Gastroesophageal sphincter (tissue), 4 donors: ENCODE data around the gene HOXB6. TPM values are rescaled to one million over a fixed set of nuclear protein-coding genes. Genes with fewer than 3 reads are reported as not detected.

Experiments
- ATAC-seq: fragments of 150-250 bp; one replicate; pipeline ENCODE4 v1.9.1; 2016; ENCODE audit warnings: mild to moderate bottlenecking, moderate library complexity
- H3K27ac ChIP-seq, 4 donors: fragments of 200-600 bp; sonication (generic) in 3 of 4; 1 replicate in 3 of 4; 2 replicates in 1 of 4; pipeline ENCODE4 v1.5.1; 2016 to 2019
- H3K27me3 ChIP-seq: fragments of 200-600 bp; sonication (generic); one replicate; pipeline ENCODE4 v1.5.1; 2019
- H3K36me3 ChIP-seq, 2 donors: fragments of 200-600 bp; sonication (generic); one replicate each; pipeline ENCODE4 v1.5.1; 2019; ENCODE audit warnings: control low read depth in 1 of 2
- H3K4me1 ChIP-seq, 3 donors: fragments of 200-600 bp; sonication (generic); 1 replicate in 2 of 3; 2 replicates in 1 of 3; pipeline ENCODE4 v1.5.1; 2016 to 2019; ENCODE audit warnings: control low read depth in 2 of 3
- H3K4me3 ChIP-seq, 2 donors: fragments of 200-600 bp; sonication (generic); one replicate each; pipeline ENCODE4 v1.5.1; 2019; ENCODE audit warnings: mild to moderate bottlenecking in 1 of 2, moderate library complexity in 1 of 2
- H3K9me3 ChIP-seq, 3 donors: fragments of 200-600 bp; sonication (generic); one replicate each; pipeline ENCODE4 v1.5.1; 2017 to 2019; ENCODE audit warnings: control low read depth in 2 of 3
- EP300 ChIP-seq: sonication (generic); formaldehyde crosslinking; IDR thresholded peaks from one replicate; pipeline ENCODE4 v1.6.1; 2017; ENCODE audit warnings: antibody characterized with exemption, mild to moderate bottlenecking
- POLR2A ChIP-seq, 2 donors: fragments of 450-650 bp; IDR thresholded peaks; one replicate each; pipeline ENCODE4 v1.6.1; 2017; ENCODE audit warnings: antibody characterized with exemption in 2 of 2, mild to moderate bottlenecking in 2 of 2, moderate library complexity in 1 of 2
- POLR2AphosphoS5 ChIP-seq: sonication (generic); formaldehyde crosslinking; IDR thresholded peaks from one replicate; pipeline ENCODE4 v1.6.1; 2017; ENCODE audit warnings: antibody characterized with exemption
- WGBS, 2 donors: methylation state at CpG; one replicate each; pipeline ENCODE4 v1.1.5; 2018; ENCODE audit warnings: low coverage in 1 of 2; 5-methylcytosine and 5-hydroxymethylcytosine counted together
- total RNA-seq, 4 donors: library from RNA; depleted of rRNA; stranded (reverse); fragments of >200 nt; gene quantifications; one replicate each; pipeline ENCODE4 v1.1.0, GENCODE V29; 2016
- TF ChIP-seq, protein P1 (sequence below), 4 experiments: fragments of 200-600 bp in 2 of 4; fragments of 450-650 bp in 2 of 4; sonication (generic) in 1 of 4; IDR thresholded peaks; one replicate each; pipeline ENCODE4 v1.5.1; 2017 to 2019; ENCODE audit warnings: antibody characterized with exemption in 4 of 4, mild to moderate bottlenecking in 2 of 4, moderate library complexity in 2 of 4

The HOXB6 gene
- total RNA-seq, 4 donors from 2014 or later = 4.9 to 40.1 (median 5.1) TPM

DNA sequence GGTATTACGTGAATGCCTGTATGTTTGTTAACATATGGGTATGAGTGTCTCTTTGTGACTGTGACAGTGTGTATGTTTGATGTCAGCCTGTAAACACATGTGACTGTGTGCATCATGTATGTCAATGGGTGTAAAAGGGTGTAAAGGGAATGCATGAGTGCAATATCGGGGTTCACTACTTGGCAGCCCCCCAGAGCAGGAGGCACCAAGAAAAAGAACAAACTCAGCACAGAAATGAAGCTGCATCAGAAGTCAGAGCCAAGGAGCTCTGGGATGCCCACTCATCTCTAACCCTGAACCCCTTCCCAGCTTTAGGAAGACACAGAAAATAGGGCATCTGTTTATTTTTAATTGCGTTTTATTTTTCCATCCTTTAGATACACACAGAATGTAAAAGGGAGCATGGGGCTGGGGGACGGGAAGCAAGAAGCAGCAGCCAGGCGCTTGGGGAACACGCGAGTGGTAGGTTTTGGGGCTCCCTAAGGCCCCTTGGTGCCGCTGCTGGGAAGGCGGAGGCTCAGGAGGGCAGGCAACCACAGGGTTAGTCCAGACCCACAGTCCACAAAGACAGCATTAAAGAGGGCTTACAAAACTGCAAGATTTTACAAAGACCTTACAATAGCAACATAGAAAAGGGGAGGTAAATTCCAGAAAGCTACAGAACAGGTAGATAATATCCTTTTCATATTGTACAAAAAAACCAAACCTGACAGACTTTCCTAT, 2.3 kb upstream of the HOXB6 start:
- ATAC-seq = no peak
- Histone ChIP-seq H3K4me1 (peaks cover 0 to 45% (median 11%) of the 10 kb centered on the region in 3 donors), H3K27me3 (peaks cover 100% of the 10 kb centered on the region), H3K9me3 (no peaks in the 10 kb centered on the region), H3K36me3 (no peaks in the 10 kb centered on the region), H3K27ac (no peak overlapping the region), H3K4me3 (no peak overlapping the region)
- WGBS, 2 donors = 34 to 48% methylated on average over 9 of the region's 9 CpGs
- TF ChIP-seq, protein P1, sequence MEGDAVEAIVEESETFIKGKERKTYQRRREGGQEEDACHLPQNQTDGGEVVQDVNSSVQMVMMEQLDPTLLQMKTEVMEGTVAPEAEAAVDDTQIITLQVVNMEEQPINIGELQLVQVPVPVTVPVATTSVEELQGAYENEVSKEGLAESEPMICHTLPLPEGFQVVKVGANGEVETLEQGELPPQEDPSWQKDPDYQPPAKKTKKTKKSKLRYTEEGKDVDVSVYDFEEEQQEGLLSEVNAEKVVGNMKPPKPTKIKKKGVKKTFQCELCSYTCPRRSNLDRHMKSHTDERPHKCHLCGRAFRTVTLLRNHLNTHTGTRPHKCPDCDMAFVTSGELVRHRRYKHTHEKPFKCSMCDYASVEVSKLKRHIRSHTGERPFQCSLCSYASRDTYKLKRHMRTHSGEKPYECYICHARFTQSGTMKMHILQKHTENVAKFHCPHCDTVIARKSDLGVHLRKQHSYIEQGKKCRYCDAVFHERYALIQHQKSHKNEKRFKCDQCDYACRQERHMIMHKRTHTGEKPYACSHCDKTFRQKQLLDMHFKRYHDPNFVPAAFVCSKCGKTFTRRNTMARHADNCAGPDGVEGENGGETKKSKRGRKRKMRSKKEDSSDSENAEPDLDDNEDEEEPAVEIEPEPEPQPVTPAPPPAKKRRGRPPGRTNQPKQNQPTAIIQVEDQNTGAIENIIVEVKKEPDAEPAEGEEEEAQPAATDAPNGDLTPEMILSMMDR (IDR thresholded peaks at IDR 0.05) = no peak
- no peak for TF ChIP-seq POLR2A (IDR thresholded peaks at IDR 0.05)
- no peak for TF ChIP-seq EP300
- no peak for TF ChIP-seq POLR2AphosphoS5

DNA sequence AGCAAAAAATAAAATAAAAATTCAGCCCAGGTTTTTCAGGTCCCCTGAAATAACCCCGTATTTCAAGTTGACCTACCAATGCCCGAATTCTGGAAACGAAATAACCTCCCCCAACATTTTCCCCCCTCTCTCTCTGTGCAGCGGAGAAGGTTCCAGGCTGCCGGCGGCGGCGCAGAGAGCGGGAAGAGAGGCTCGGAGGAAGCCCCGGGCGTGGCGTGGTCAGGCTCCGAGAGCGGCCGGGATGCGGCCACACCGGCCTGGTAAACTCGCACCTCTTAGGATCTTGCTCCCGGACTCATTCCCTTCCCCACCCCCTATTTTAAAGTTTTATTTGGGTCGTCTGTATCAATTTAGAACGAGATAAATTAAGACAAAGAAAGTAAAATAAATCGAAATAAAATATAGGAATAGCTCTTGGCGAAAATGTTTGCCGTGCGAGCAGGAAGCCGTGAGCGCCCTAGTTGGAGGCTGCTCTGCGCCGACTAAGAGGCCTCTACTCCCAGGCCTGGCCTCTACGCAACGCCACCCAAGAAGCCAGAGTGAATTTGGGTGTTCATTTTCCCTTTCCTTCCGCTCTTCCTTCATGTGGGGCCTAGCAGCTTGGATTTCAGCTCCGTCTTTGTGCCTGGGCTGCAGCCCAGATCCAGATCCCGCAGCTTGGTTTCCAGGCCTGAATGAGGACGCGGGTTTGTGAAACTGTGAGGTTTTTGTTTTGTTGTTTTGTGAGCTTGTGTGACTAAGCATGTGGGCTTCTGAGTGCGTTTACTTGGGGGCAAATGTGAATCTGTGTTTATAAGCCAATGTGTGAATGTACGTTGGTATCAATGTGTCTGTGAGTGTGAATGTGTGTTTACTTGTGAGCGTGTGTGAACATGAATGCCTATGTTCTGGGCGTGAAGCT, 1.5 kb upstream of the HOXB6 start:
- 31 to 37% methylated on average over 19 to 37 of the region's 41 CpGs for WGBS, 2 donors
- Histone ChIP-seq H3K9me3 (no peaks in the 10 kb centered on the region), H3K27ac (no peak overlapping the region), H3K36me3 (no peaks in the 10 kb centered on the region), H3K4me1 (peaks cover 0 to 42% (median 11%) of the 10 kb centered on the region in 3 donors), H3K27me3 (peaks cover 100% of the 10 kb centered on the region), H3K4me3 (no peak overlapping the region)
- no peak for ATAC-seq
- TF ChIP-seq, protein P1 (IDR thresholded peaks at IDR 0.05) = no peak
- TF ChIP-seq EP300 (no peak), POLR2A (IDR thresholded peaks at IDR 0.05) (no peak), POLR2AphosphoS5 (no peak)

DNA sequence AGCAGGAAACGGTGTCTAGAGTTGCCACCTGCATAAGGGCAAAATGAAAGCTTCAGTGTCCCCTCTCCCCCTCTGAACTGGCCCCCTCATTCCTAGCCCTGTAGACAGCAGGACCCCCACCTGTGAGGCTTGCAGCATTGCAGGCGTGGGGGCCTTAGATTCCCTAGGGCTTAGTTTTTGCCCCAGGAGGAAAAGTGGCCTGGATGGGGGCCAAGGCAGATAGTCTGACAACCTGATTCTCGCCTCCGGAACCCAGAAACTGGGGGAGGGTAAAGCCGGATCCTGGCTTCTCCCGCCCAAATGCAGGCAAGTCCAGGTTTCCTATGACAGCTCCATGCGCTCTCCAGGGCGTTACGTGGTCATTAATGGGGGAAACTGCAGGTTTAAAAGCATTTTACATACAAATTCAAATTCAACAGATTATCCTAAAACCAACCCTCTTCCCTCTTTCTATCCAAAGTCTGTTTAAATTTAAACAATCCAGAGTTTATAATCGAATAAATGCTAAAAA, 678 bp upstream of the HOXB6 start:
- Histone ChIP-seq H3K4me1 (peaks cover 0 to 35% (median 9%) of the 10 kb centered on the region in 3 donors), H3K9me3 (no peaks in the 10 kb centered on the region), H3K36me3 (no peaks in the 10 kb centered on the region), H3K27ac (no peak overlapping the region), H3K4me3 (no peak overlapping the region), H3K27me3 (peaks cover 100% of the 10 kb centered on the region)
- no peak for ATAC-seq
- TF ChIP-seq, protein P1 (IDR thresholded peaks at IDR 0.05) = no peak
- TF ChIP-seq POLR2A (IDR thresholded peaks at IDR 0.05) = no peak
- no peak for TF ChIP-seq EP300
- TF ChIP-seq POLR2AphosphoS5 = no peak
- WGBS, 2 donors = 19 to 31% methylated on average over 9 of the region's 10 CpGs

DNA sequence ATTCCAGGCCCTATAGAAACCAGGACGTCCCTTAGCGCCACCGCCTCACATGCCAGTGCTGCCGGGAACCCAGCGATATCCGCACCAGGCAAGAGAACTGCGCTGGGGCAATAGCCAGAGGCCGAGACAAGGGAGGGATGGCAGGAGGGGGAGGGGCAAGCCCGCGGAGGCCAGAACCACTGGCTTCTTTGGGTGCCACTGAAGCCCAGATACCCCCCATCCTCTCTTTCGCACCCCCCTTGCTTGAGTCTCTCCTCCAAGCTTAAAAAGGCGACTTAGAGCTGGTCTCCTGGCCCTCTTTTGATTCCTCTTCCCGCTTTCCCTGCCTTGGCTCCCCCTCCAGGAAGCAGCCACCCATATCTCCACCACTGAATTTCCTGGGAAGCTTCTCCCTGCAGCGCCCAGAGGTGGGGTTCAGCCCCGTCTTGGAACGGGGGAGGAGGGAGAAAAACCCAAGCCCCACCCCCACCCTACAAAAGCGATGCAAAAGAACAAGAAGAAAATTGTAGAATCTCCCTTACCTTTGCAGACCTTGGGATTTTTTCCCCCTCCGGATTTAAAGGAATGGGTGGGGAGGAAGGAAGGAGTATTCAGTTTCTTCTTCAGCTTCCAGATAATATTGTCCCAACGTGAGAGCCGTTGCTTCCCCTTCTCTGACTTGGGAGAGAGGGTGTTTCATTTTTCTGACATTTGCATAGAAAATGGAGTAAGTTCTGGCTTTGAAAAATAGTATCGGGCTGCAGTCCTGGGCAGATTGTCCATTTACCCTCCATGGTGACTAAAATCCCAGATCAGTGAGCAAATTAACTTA, 622 bp downstream of the HOXB6 start:
- WGBS, 2 donors = 5 to 9% methylated on average over 9 to 14 of the region's 21 CpGs
- H3K36me3 ChIP-seq = no peaks in the 10 kb centered on the region
- TF ChIP-seq, protein P1 (IDR thresholded peaks at IDR 0.05) = no peak
- TF ChIP-seq POLR2AphosphoS5 (no peak), POLR2A (IDR thresholded peaks at IDR 0.05) (no peak), EP300 (no peak)
- H3K4me3 ChIP-seq = peak overlapping the region in 1 of 2 donors; percentile 14
- H3K27me3 ChIP-seq = peaks cover 100% of the 10 kb centered on the region
- no peak for ATAC-seq
- peaks cover 0 to 25% (median 4%) of the 10 kb centered on the region in 3 donors for H3K4me1 ChIP-seq
- H3K9me3 ChIP-seq = no peaks in the 10 kb centered on the region
- H3K27ac ChIP-seq = no peak overlapping the region
